Dedifferentiated amniotic fluid mesenchymal stem cell (primary cell): ENCODE measurements around the gene PAM16.
"Not testable (repeated sequence)": the region's sequence is repeated elsewhere in the genome, so short reads cannot be mapped to it uniquely, and the experiment has no call there.

Experiments used
- DNase-seq: peaks from one replicate; pipeline ENCODE4 v3.0.0-alpha.2; 2016; ENCODE audit errors: extremely low spot score

PAM16 gene

GRCh38 chr16:4334724-4335495 is 16.2 kb downstream of the PAM16 start:
- DNase-seq = no peak

- not testable (repeated sequence) for DNase-seq
Observed at GRCh38 chr16:4333714-4334113, 17.4 kb downstream of the PAM16 start.

GRCh38 chr16:4333308-4333638 is 17.8 kb downstream of the PAM16 start:
- DNase-seq = no peak

- no peak for DNase-seq
Observed at GRCh38 chr16:4332623-4333307, 18.4 kb downstream of the PAM16 start.

- no peak for DNase-seq
Observed at GRCh38 chr16:4332083-4332482, 19.0 kb downstream of the PAM16 start.

- peak; percentile 36 for DNase-seq
Observed at GRCh38 chr16:4330277-4330874, 20.7 kb downstream of the PAM16 start.

GRCh38 chr16:4328782-4329775 is 22.0 kb downstream of the PAM16 start:
- no peak for DNase-seq

GRCh38 chr16:4328046-4328781 is 22.9 kb downstream of the PAM16 start:
- DNase-seq = peak; percentile 53

GRCh38 chr16:4327386-4328045 is 23.6 kb downstream of the PAM16 start:
- DNase-seq = no peak

- DNase-seq = no peak
Observed at GRCh38 chr16:4325253-4325758, 25.8 kb downstream of the PAM16 start.

- DNase-seq = no peak
Observed at GRCh38 chr16:4324492-4325252, 26.4 kb downstream of the PAM16 start.

- DNase-seq = no peak
Observed at GRCh38 chr16:4323845-4324488, 27.2 kb downstream of the PAM16 start.

GRCh38 chr16:4323071-4323844 is 27.9 kb downstream of the PAM16 start:
- DNase-seq = no peak

- DNase-seq = no peak
Observed at GRCh38 chr16:4322121-4323052, 28.7 kb downstream of the PAM16 start.

- no peak for DNase-seq
Observed at GRCh38 chr16:4321286-4322120, 29.6 kb downstream of the PAM16 start.

- DNase-seq = no peak
Observed at GRCh38 chr16:4320571-4321137, 30.5 kb downstream of the PAM16 start.
